Adrenal gland (tissue), 12 donors: ENCODE data around the gene ZNF331. TPM values are rescaled to one million over a fixed set of nuclear protein-coding genes. Genes with fewer than 3 reads are reported as not detected.

Experiments
- DNase-seq, 7 donors: peaks; one replicate each; pipeline ENCODE4 v3.0.0-alpha.2; 2019 to 2020
- H3K27ac ChIP-seq, 5 donors: fragments of 200-600 bp; sonication (generic) in 4 of 5; 1 replicate in 3 of 5; 2 replicates in 2 of 5; pipeline versions ENCODE4 v1.5.1 to v1.8.0; 2016 to 2020; ENCODE audit warnings: mild to moderate bottlenecking in 1 of 5
- H3K27me3 ChIP-seq: fragments of 200-600 bp; 2 replicates; pipeline ENCODE4 v1.8.0; 2021
- H3K36me3 ChIP-seq, 2 donors: fragments of 200-600 bp; replicated peaks in 1 of 2; 1 replicate in 1 of 2; 2 replicates in 1 of 2; pipeline versions ENCODE4 v1.5.1 to v1.8.0; 2018 to 2022
- H3K4me1 ChIP-seq, 2 donors: fragments of 200-600 bp; replicated peaks in 1 of 2; 1 replicate in 1 of 2; 2 replicates in 1 of 2; pipeline versions ENCODE4 v1.5.1 to v1.8.0; 2018 to 2021
- H3K4me3 ChIP-seq, 4 donors: fragments of 200-600 bp; sonication (generic) in 3 of 4; one replicate each; pipeline ENCODE4 v1.5.1; 2016 to 2018
- H3K9me3 ChIP-seq, 3 donors: fragments of 200-600 bp; sonication (generic) in 1 of 3; replicated peaks in 1 of 3; 1 replicate in 2 of 3; 2 replicates in 1 of 3; pipeline versions ENCODE4 v1.5.1 to v1.8.0; 2016 to 2021
- CTCF ChIP-seq, 6 experiments: fragments of 450-650 bp in 4 of 6; fragments of 200-600 bp in 2 of 6; sonication (generic) in 1 of 6; IDR thresholded peaks; 1 replicate in 5 of 6; 2 replicates in 1 of 6; pipeline versions ENCODE4 v1.5.1 to v1.8.0; 2016 to 2021; ENCODE audit warnings: antibody characterized with exemption in 6 of 6, mild to moderate bottlenecking in 2 of 6, moderate library complexity in 1 of 6
- POLR2A ChIP-seq, 2 donors: fragments of 450-650 bp; IDR thresholded peaks; one replicate each; pipeline ENCODE4 v1.6.1; 2017; ENCODE audit warnings: antibody characterized with exemption in 2 of 2, mild to moderate bottlenecking in 2 of 2, moderate library complexity in 1 of 2
- WGBS, 4 donors: extraction: QIAGEN DNeasy Blood & Tissue Kit in 2 of 4; methylation state at CpG; one replicate each; pipeline versions ENCODE4 v1.1.5 to v1.1.7; 2013 to 2017; 5-methylcytosine and 5-hydroxymethylcytosine counted together
- intact Hi-C, 2 donors: fragments of 100-400 bp; cut with DNase I; formaldehyde crosslinking; loops; one replicate each; pipeline versions ENCODE4 v1.14.1 to v1.15.0; 2022 to 2023
- polyA plus RNA-seq, 3 donors: library from polyadenylated mRNA; stranded (reverse); fragments of 200-250 nt in 2 of 3; fragments of 350-450 nt in 1 of 3; fragmentation: Illumina TruSeq in 1 of 3; extraction: RNeasy Lipid Tissue Mini Kit (QIAGEN cat#74804) in 1 of 3; gene quantifications; one replicate each; pipeline ENCODE4 v1.2.3, GENCODE V29; 2013 to 2014
- total RNA-seq, 9 donors: library from RNA; depleted of rRNA in 4 of 9; stranded (reverse); fragments of >200 nt in 4 of 9; fragments of 120-200 nt in 1 of 9; fragmentation: NEBNext Ultra II Directional in 1 of 9; extraction: Animal tissue kit (Norgen Biotek cat#: 25700) in 1 of 9; gene quantifications; one replicate each; pipeline versions ENCODE4 v1.1.0 to v1.2.4, GENCODE V29; 2013 to 2023
- donor health status: healthy with polysubstance abuse.
- donor health status: Bipolar disorder and iron deficiency.
- donor health status: DM: yes; HTN: yes; CAD: no.
- donor health status: DM: no; HTN: no; CAD: no.
- donor health status: DM: no; HTN: no; CAD: no.
- donor health status: DM: yes; HTN: yes; CAD: no.

Gene ZNF331
- total and polyA plus RNA-seq, 12 donors, result 12.4 to 127 (median 25.0) TPM

- 95 to 97% (median 97%) methylated on average over 8 of the region's 8 CpGs for WGBS, 4 donors
- no peak for DNase-seq
- Histone ChIP-seq H3K36me3 (no peaks in the 10 kb centered on the region), H3K27ac (no peak overlapping the region), H3K9me3 (peaks cover 0 to 6% (median 0%) of the 10 kb centered on the region in 3 donors), H3K4me3 (no peak overlapping the region), H3K4me1 (no peaks in the 10 kb centered on the region), H3K27me3 (no peaks in the 10 kb centered on the region)
- intact Hi-C loops, result no loop called here
- TF ChIP-seq POLR2A (IDR thresholded peaks at IDR 0.05), result no peak
- TF ChIP-seq CTCF (IDR thresholded peaks at IDR 0.05), result no peak
Measured at GRCh38 chr19:53530622-53531021, 7.3 kb upstream of the ZNF331 start.

GRCh38 chr19:53531457-53531856 is 6.5 kb upstream of the ZNF331 start:
- no peaks in the 10 kb centered on the region for H3K9me3 ChIP-seq
- H3K4me3 ChIP-seq, result no peak overlapping the region
- H3K36me3 ChIP-seq, result no peaks in the 10 kb centered on the region
- TF ChIP-seq CTCF (IDR thresholded peaks at IDR 0.05) (no peak), POLR2A (IDR thresholded peaks at IDR 0.05) (no peak)
- 82 to 86% (median 83%) methylated on average over 4 of the region's 4 CpGs for WGBS, 4 donors
- intact Hi-C loops, result no loop called here
- no peaks in the 10 kb centered on the region for H3K4me1 ChIP-seq
- no peaks in the 10 kb centered on the region for H3K27me3 ChIP-seq
- DNase-seq, result no peak
- H3K27ac ChIP-seq, result no peak overlapping the region

- DNase-seq, result no peak
- Histone ChIP-seq H3K36me3 (no peaks in the 10 kb centered on the region), H3K27ac (no peak overlapping the region), H3K9me3 (no peaks in the 10 kb centered on the region), H3K4me3 (no peak overlapping the region), H3K4me1 (no peaks in the 10 kb centered on the region), H3K27me3 (no peaks in the 10 kb centered on the region)
- TF ChIP-seq CTCF (IDR thresholded peaks at IDR 0.05), result no peak
- no peak for TF ChIP-seq POLR2A (IDR thresholded peaks at IDR 0.05)
- WGBS, 4 donors, result 77 to 93% (median 89%) methylated on average over 1 of the region's 1 CpG
- intact Hi-C loops, result no loop called here
Measured at GRCh38 chr19:53532362-53532761, 5.6 kb upstream of the ZNF331 start.

- no peaks in the 10 kb centered on the region for H3K27me3 ChIP-seq
- no peaks in the 10 kb centered on the region for H3K9me3 ChIP-seq
- TF ChIP-seq CTCF (IDR thresholded peaks at IDR 0.05) (no peak), POLR2A (IDR thresholded peaks at IDR 0.05) (no peak)
- intact Hi-C loops, result no loop called here
- H3K27ac ChIP-seq, result no peak overlapping the region
- H3K4me3 ChIP-seq, result no peak overlapping the region
- no peak for DNase-seq
- no peaks in the 10 kb centered on the region for H3K4me1 ChIP-seq
- peaks cover 0 to 10% of the 10 kb centered on the region in 2 donors for H3K36me3 ChIP-seq
Measured at GRCh38 chr19:53536225-53536548, 1.8 kb upstream of the ZNF331 start.
